ENCODE results near the gene HMX1. TPM values are rescaled to one million over a fixed set of nuclear protein-coding genes. Genes with fewer than 3 reads are reported as not detected.

HMX1 gene
- total and polyA plus RNA-seq, 2 experiments from 2014 or later: not detected

GRCh38 chr4:8847331-8847730 is 24.3 kb downstream of the HMX1 start:
- Histone ChIP-seq H2AFZ (no peak overlapping the region), H3K9me3 (ENCODE audit: low read depth) (no peaks in the 10 kb centered on the region), H3K4me3 (no peak overlapping the region), H4K20me1 (ENCODE audit: insufficient read depth, poor library complexity, severe bottlenecking) (no peaks in the 10 kb centered on the region), H3K4me2 (no peak overlapping the region), H3K9me2 (replicated peaks; ENCODE audit: insufficient read depth) (no peaks in the 10 kb centered on the region), H3K4me1 (ENCODE audit: insufficient read depth) (no peaks in the 10 kb centered on the region), H3K27me3 (peaks cover 35% of the 10 kb centered on the region), H3K27ac (no peak overlapping the region), H3K36me3 (replicated peaks; ENCODE audit: insufficient read depth, low read depth) (no peaks in the 10 kb centered on the region), H3K79me2 (no peaks in the 10 kb centered on the region)
- no peak for TF ChIP-seq CTCF (IDR thresholded peaks at IDR 0.05; ENCODE audit: poor library complexity)
- no peak for TF ChIP-seq EZH2phosphoT487 (IDR thresholded peaks at IDR 0.05; ENCODE audit: low read depth, severe bottlenecking, unreplicated experiment)
- no peak for TF ChIP-seq EZH2 (IDR thresholded peaks at IDR 0.05; ENCODE audit: borderline replicate concordance)
- DNase-seq (ENCODE audit: low spot score): no peak
- 89% methylated on average over 12 of the region's 12 CpGs for WGBS (ENCODE audit: low lambda C conversion rate, missing lambda C conversion rate)

- Histone ChIP-seq H3K36me3 (replicated peaks; ENCODE audit: insufficient read depth, low read depth) (no peaks in the 10 kb centered on the region), H3K4me2 (no peak overlapping the region), H3K9me3 (ENCODE audit: low read depth) (no peaks in the 10 kb centered on the region), H3K79me2 (no peaks in the 10 kb centered on the region), H3K27ac (no peak overlapping the region), H3K9me2 (replicated peaks; ENCODE audit: insufficient read depth) (no peaks in the 10 kb centered on the region), H3K4me3 (no peak overlapping the region), H4K20me1 (ENCODE audit: insufficient read depth, poor library complexity, severe bottlenecking) (no peaks in the 10 kb centered on the region), H3K4me1 (ENCODE audit: insufficient read depth) (no peaks in the 10 kb centered on the region), H3K27me3 (peaks cover 32% of the 10 kb centered on the region), H2AFZ (no peak overlapping the region)
- 80% methylated on average over 3 of the region's 3 CpGs for WGBS (ENCODE audit: low lambda C conversion rate, missing lambda C conversion rate)
- TF ChIP-seq EZH2 (IDR thresholded peaks at IDR 0.05; ENCODE audit: borderline replicate concordance) (no peak), CTCF (IDR thresholded peaks at IDR 0.05; ENCODE audit: poor library complexity) (no peak), EZH2phosphoT487 (IDR thresholded peaks at IDR 0.05; ENCODE audit: low read depth, severe bottlenecking, unreplicated experiment) (no peak)
- DNase-seq (ENCODE audit: low spot score): no peak
Observed at GRCh38 chr4:8846826-8847225, 24.8 kb downstream of the HMX1 start.

GRCh38 chr4:8846046-8846720 is 25.5 kb downstream of the HMX1 start:
- H3K27me3 ChIP-seq: peaks cover 32% of the 10 kb centered on the region
- no peaks in the 10 kb centered on the region for H3K9me2 ChIP-seq (replicated peaks; ENCODE audit: insufficient read depth)
- WGBS (ENCODE audit: low lambda C conversion rate, missing lambda C conversion rate): 73% methylated on average over 9 of the region's 9 CpGs
- no peaks in the 10 kb centered on the region for H3K79me2 ChIP-seq
- no peak overlapping the region for H3K4me3 ChIP-seq
- H3K4me2 ChIP-seq: no peak overlapping the region
- no peak for DNase-seq (ENCODE audit: low spot score)
- no peak overlapping the region for H3K27ac ChIP-seq
- H3K36me3 ChIP-seq (replicated peaks; ENCODE audit: insufficient read depth, low read depth): no peaks in the 10 kb centered on the region
- TF ChIP-seq CTCF (IDR thresholded peaks at IDR 0.05; ENCODE audit: poor library complexity): no peak
- TF ChIP-seq EZH2 (IDR thresholded peaks at IDR 0.05; ENCODE audit: borderline replicate concordance): no peak
- no peak for TF ChIP-seq EZH2phosphoT487 (IDR thresholded peaks at IDR 0.05; ENCODE audit: low read depth, severe bottlenecking, unreplicated experiment)
- no peaks in the 10 kb centered on the region for H3K9me3 ChIP-seq (ENCODE audit: low read depth)
- H4K20me1 ChIP-seq (ENCODE audit: insufficient read depth, poor library complexity, severe bottlenecking): no peaks in the 10 kb centered on the region
- no peak overlapping the region for H2AFZ ChIP-seq
- no peaks in the 10 kb centered on the region for H3K4me1 ChIP-seq (ENCODE audit: insufficient read depth)

Measured in hepatocyte (in vitro differentiated cells).